ENCODE measurements around the gene GLE1.

DNA sequence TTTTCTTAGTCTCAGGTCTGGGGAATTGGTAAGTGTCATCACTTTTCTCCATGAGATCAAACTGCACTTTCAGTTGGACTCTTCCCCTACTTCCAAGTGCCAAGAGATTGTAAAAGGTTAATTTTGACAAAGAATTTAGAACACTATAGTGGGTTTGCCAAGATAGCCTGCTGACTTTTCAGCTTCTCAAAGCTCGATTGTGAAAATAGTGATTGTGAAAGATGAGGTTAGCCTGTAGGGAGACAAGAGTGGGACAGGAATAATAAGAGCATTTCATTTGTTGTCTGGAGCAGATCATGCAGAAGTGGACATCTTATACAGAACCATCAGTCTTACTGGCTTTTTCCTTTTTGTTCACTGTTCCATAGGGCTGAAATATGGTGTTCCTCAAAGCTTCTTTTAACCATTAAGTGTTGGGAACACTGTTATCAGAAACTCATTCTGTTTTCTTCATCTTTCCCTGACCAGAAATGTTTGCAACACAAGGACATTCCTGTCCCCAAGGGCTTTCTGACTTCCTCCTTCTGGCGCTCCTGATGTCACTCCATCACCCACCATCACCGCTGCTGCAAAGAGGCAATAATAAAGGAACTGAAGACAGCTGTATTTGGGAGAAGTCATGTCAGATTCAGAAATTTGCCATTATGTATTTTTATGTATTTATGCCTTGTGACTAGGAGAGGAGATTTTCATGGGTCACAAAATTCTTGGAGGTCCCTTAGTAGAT lies 36.3 kb downstream of the GLE1 start:
- TF ChIP-seq CTCF (IDR thresholded peaks at IDR 0.05; ENCODE audit: low read depth, low read length), result no peak
- no peak for TF ChIP-seq POLR2A (IDR thresholded peaks at IDR 0.05; ENCODE audit: extremely low read depth, insufficient read length)
- no peak for TF ChIP-seq MYC (IDR thresholded peaks at IDR 0.05; ENCODE audit: low read depth, low read length)
- no peak for TF ChIP-seq MAX (IDR thresholded peaks at IDR 0.05; ENCODE audit: low read depth, low read length)
